HCEC 1CT (cell line): Measurements from ENCODE around the gene PPP1R7.
A peak's percentile ranks its signal among the peaks of the same experiment; 100 is the strongest.

ENCODE experiments used
- DNase-seq: peaks from one replicate; pipeline ENCODE4 v3.0.0-alpha.2; 2017

The PPP1R7 gene

GRCh38 chr2:241217320-241218031, 67.2 kb downstream of the PPP1R7 start:
- DNase-seq: peak; percentile 54

- DNase-seq: peak; percentile 37
Measured at GRCh38 chr2:241218131-241219029, 68.1 kb downstream of the PPP1R7 start.

DNA sequence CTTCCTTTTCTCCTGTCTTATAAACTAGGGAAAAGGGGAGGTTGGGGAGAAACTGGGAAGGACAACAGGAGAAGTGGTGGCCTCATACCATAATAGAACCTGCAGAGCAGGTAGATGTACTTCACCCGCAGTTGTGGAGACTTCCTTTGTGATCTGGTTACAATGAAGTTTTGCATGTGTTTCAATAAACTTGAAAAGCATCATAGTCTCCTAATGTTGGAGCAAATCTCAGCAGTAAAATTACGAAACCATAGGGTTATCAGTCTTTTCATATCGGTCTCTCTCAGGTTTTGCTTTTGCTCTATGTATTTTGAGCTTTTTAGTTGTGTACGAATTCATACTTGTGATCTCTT, 68.7 kb downstream of the PPP1R7 start:
- no peak for DNase-seq

DNA sequence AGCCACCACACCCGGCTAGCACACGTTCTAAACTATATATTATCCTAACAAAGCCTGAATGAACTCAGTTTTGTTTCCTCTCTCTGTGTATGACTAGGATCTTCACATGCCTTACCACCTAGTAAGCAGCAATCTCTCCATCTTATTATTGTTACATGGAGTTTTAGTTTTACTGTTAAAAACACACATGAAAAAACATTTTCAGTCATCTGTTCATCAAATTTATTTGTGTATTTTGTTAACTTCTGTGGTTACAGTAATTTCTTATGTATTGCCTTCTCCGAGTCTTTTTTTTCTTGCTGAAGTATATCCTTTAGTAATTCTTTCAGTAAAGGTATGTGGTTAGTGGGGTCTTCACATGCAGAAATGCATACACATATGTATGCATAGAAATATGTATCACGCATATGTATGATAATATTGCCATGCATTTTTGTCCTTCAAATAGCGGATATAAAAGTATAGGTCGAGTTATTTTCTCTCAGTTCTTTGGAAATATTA, 69.6 kb downstream of the PPP1R7 start:
- no peak for DNase-seq

DNA sequence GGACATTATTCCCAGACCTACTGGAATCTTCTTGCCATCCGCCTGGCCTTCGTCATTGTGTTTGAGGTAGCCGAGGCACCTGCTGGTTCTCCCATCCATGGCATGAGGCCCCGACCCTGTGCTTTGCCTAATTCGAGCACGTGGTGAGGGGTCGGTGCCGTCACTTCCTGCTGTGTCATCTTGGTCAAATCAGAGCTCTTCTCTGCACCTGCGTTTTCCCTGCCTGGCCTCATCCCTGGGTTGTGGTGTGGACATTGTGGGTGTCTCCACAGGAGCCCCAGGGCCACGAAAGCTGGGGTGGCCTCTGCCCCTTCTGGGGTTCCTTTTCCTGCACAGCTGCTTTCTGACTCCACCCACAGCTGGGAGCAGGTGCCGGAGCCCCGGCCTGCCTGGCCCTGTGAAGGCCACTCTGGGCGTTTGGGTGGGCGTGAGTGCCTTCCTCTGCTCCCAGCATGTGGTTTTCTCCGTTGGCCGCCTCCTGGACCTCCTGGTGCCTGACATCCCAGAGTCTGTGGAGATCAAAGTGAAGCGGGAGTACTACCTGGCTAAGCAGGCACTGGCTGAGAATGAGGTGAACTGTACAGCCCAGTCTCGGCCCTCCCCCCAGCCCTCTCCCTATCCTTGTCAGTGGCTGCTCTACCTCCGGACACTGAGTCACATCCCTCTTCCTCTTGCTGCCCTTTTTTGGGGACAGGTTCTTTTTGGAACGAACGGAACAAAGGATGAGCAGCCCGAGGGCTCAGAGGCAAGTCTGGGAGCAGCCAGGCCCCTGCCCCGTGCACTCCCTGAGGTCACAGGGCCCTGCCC, 73.1 kb downstream of the PPP1R7 start:
- no peak for DNase-seq

DNA sequence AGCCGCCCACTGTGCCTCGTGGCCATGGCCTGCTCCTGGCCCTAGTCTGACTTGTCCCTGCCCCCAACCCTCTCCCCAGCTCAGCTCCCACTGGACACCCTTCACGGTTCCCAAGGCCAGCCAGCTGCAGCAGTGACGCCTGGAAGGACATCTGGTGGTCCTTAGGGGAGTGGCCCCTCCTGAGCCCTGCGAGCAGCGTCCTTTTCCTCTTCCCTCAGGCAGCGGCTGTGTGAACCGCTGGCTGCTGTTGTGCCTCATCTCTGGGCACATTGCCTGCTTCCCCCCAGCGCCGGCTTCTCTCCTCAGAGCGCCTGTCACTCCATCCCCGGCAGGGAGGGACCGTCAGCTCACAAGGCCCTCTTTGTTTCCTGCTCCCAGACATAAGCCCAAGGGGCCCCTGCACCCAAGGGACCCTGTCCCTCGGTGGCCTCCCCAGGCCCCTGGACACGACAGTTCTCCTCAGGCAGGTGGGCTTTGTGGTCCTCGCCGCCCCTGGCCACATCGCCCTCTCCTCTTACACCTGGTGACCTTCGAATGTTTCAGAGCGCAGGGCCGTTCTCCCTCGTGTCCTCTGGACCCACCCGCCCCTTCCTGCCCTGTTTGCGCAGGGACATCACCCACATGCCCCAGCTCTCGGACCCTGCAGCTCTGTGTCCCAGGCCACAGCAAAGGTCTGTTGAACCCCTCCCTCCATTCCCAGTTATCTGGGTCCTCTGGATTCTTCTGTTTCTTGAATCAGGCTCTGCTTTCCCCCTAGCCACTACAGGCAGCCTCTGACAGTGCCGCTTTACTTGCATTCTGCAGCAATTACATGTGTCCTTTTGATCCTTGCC, 74.0 kb downstream of the PPP1R7 start:
- no peak for DNase-seq

GRCh38 chr2:241224851-241225438, 74.7 kb downstream of the PPP1R7 start:
- no peak for DNase-seq

DNA sequence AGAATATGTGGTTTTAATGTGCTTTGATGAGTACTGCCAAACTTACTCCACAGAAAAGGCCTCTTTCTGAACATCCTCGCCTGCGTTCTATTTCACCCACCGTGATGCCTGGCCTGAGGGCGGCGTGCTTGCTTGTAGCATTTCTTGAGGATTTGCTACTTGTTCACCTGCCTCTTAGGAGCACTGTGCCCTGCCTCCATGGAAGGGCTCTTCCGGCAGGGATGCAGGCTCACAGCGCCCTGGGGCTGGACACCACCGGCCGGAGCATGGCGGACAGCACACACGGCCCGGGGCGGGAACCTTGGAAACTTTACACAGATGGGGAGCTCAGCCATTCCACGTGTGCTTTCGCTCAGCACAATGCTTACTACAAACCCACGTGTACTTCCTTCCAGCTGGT, 75.3 kb downstream of the PPP1R7 start:
- no peak for DNase-seq

- no peak for DNase-seq
Measured at GRCh38 chr2:241225983-241226382, 75.7 kb downstream of the PPP1R7 start.

- DNase-seq: no peak
Measured at GRCh38 chr2:241226723-241227572, 76.7 kb downstream of the PPP1R7 start.

DNA sequence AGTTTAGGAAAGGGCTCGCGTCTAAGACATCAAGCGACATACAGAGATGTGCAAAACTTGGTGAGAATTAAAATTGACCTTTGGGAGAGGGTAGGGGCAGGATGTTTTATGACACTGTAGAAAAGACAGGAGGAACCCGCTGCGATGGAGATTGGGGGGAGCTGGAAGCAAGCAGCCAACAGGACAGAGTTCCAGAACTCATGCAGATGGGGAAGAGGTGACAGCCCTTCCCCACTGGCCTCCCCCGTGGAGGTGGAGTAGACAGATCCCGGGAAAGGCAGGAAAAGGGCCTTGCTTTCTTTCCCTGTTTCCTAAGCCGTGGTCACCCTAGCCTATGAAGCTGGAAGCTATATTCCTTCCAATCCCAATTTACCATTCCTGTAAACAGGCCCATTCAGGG, 77.3 kb downstream of the PPP1R7 start:
- no peak for DNase-seq

DNA sequence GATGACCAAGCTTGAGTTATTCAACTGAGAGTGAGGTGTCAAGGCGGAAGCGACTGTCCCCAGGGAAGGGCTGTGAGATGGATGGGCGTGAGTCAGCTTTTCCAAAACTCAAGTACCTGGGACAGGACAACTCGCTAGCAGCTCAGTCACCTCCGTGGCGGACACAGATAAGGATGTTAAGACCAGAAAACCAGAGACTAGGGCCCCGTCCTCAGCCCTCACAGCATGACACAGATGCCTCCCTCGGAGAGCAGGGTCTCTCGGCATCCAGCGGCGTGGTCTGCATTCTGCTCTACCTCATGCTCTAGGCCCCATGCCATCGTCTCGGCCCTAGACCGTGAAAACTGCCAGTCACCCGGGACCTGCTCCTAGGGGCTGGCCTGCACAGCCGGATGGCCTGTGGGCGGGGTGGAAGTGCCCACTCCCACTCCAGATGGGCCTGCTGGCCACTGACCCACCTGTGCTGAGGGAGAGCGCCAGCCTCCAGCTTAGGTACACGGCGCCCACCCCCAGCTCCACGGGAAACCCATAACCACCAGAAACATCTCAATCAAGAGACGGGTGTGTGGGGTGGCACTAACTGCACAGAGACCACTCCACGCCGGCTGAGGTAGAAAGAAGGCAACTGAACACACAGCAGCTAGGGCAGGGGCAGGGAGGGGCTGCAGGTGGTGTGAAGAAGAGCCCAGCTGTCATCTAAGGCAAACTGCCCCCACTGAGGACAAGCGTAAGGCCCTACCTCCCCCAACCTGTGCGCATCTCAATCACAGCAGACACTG, 78.0 kb downstream of the PPP1R7 start:
- no peak for DNase-seq

DNA sequence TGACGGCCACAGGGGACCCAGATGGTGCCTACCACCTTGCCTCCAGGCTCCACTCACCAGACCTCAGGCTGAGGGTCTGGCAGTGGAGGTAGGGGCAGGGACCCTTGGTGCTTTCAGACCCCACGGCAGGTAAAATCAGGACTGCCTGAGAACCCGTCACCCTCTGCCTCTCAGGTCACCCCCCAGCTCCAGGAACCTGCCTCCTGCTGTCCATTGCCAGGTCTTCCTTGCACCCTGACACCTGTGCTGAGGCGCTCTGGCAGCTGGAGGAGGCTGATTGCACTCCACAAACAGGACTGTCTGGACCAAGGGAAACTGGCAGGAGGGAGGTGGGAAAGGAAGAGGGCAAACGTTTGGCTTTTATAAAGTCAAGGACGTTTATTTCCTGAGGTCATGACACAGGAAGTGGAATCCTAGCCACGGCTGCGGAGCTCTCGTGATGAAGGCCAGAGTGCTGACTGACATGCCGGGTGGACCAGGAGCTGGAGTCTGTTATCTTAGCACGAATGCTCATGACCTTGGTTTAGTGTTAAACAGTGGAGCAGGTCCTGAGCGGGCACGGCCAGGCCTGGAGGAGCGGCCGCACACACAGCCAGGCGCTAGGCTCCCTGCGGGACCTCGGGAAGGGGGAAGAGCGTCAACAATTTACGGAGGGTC, 78.7 kb downstream of the PPP1R7 start:
- DNase-seq: no peak

GRCh38 chr2:241229563-241230401, 79.5 kb downstream of the PPP1R7 start:
- no peak for DNase-seq

DNA sequence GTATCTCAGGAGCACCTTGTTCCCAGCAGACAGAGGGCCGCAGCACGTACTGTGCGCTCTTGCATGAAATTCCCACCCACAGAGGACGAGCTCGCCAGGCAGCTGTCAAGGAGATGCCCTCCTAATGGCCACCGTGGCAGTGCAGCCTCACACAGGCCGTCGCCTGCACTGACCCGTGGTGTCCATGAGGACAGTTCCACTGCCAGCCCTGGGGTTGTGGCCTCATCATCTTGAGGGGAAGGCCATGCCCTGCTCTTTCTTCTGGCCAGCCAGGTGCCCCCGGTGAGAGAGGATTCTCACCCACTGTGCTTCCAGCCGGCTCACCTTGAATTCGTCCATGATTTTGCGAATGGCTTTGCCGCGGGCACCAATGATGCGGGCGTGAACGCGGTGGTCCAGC, 80.2 kb downstream of the PPP1R7 start:
- DNase-seq: no peak

DNA sequence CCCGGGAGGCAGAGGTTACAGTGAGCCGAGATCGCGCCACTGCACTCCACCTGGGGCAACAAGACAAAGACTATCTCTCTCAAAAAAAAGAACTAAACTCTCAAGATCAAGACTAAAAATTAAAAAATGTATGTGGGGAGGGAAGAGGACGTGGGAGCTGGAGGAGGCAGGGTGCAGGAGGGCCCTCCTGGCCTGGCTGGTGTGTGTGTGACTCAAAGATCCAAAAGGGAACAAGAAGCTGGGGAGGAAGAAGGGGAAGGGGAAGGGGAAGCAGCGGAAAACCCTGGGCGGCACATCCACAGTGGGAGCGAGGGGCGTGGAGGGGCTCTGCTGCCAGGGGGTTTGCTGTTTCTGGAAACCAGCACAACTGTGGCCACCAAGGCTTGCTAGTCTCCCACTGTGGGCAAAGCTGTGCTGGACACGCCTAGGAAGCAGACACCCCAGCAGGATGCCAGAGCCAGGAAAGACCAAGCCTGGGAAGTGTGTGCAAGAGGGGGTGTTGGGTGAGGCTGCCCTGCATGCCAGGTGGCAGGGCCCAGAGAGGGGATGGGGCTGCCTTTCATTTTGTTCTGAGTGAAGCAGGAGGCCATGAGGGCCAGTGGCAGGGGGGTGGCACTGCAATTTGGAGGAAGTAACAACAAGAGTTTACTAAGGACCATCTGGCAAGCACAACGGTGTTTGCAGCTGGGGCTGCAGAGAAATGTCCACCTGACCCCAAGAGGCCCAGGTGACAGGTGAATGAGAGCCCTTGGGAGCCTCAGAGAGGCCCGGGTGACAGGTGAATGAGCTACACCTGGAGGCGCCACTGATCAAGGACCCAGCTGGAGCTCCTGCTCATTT, 82.7 kb downstream of the PPP1R7 start:
- no peak for DNase-seq
